Psoas muscle (tissue), 8 donors: ENCODE measurements around the gene ZNF343. TPM values are rescaled to one million over a fixed set of nuclear protein-coding genes. Genes with fewer than 3 reads are reported as not detected.

Experiments used
- ATAC-seq, 4 donors: fragments of 200-7000 bp; cut with Tn5 transposase; one replicate each; pipeline ENCODE4 v1.9.1; 2020; ENCODE audit warnings: moderate library complexity in 3 of 4, mild to moderate bottlenecking in 2 of 4
- DNase-seq, 2 donors: peaks; one replicate each; pipeline ENCODE4 v3.0.0-alpha.2; 2020
- H3K27ac ChIP-seq: fragments of 200-600 bp; one replicate; pipeline ENCODE4 v1.8.0; 2022
- H3K27me3 ChIP-seq, 3 donors: fragments of 200-600 bp in 1 of 3; one replicate each; pipeline versions ENCODE4 v1.6.1 to v1.8.0; 2013 to 2022; ENCODE audit warnings: low read length in 2 of 3, mild to moderate bottlenecking in 2 of 3, moderate library complexity in 1 of 3; ENCODE audit not compliant: insufficient read depth in 3 of 3
- H3K36me3 ChIP-seq, 2 donors: fragments of 200-600 bp in 1 of 2; one replicate each; pipeline versions ENCODE4 v1.6.1 to v1.8.0; 2013 to 2022; ENCODE audit warnings: low read depth in 1 of 2, mild to moderate bottlenecking in 1 of 2, moderate library complexity in 1 of 2; ENCODE audit not compliant: insufficient read depth in 1 of 2
- H3K4me1 ChIP-seq: fragments of 200-600 bp; one replicate; pipeline ENCODE4 v1.8.0; 2022
- H3K4me3 ChIP-seq: fragments of 200-600 bp; one replicate; pipeline ENCODE4 v1.8.0; 2022; ENCODE audit warnings: mild to moderate bottlenecking
- H3K9me3 ChIP-seq: fragments of 200-600 bp; one replicate; pipeline ENCODE4 v1.8.0; 2022
- CTCF ChIP-seq: fragments of 200-600 bp; IDR thresholded peaks from one replicate; pipeline ENCODE4 v1.8.0; 2022; ENCODE audit warnings: antibody characterized with exemption
- WGBS, 3 donors: extraction: QIAGEN DNeasy Blood & Tissue Kit; methylation state at CpG; one replicate each; pipeline versions ENCODE4 v1.1.6 to v1.1.7; 2013; 5-methylcytosine and 5-hydroxymethylcytosine counted together
- intact Hi-C, 2 donors: fragments of 100-400 bp; cut with DNase I; formaldehyde crosslinking; loops; one replicate each; pipeline versions ENCODE4 v1.11.0 to v1.14.2; 2022
- polyA plus RNA-seq, 3 donors: library from polyadenylated mRNA; stranded (reverse); fragments of 200-250 nt; gene quantifications; one replicate each; pipeline ENCODE4 v1.2.3, GENCODE V29; 2013
- total RNA-seq, 4 donors: library from RNA; stranded (reverse); fragmentation: NEBNext Ultra II Directional in 2 of 4; extraction: Animal tissue kit (Norgen Biotek cat#: 25700) in 2 of 4; gene quantifications; one replicate each; pipeline versions ENCODE4 v1.2.1 to v1.2.4, GENCODE V29; 2021 to 2023
- donor health status: healthy with polysubstance abuse.
- donor health status: DM: no; HTN: no; CAD: no; lungs with moderate emphysema.
- donor health status: Bipolar disorder and iron deficiency.
- donor health status: healthy.
- donor health status: DM: yes; HTN: yes; CAD: no.
- donor health status: DM: no; HTN: no; CAD: no.
- donor health status: DM: no; HTN: no; CAD: no.
- donor health status: DM: yes; HTN: yes; CAD: no.

The ZNF343 gene
- total and polyA plus RNA-seq, 7 donors, result 6.4 to 15.3 (median 10.0) TPM

GRCh38 chr20:2537101-2537500 lies 28.4 kb upstream of the ZNF343 start:
- WGBS, 3 donors, result 79 to 97% (median 86%) methylated on average over 5 of the region's 5 CpGs
- intact Hi-C loops, result no loop called here
- peaks cover 0 to 9% (median 4%) of the 10 kb centered on the region in 3 donors for H3K27me3 ChIP-seq

GRCh38 chr20:2536560-2536986 lies 27.9 kb upstream of the ZNF343 start, which contains the start of gene TMC2:
Gene TMC2, plus strand, starts transcription at chr20:2536573. Its CDS starts 49 bp downstream, at chr20:2536622.
- H3K27ac ChIP-seq, result no peak within 1 kb of the TSS
- 81 to 84% (median 81%) methylated on average over 13 of the region's 13 CpGs for WGBS, 3 donors
- intact Hi-C loops, result no loop called here
- no peak for TF ChIP-seq CTCF
- ATAC-seq (no peak), DNase-seq (no peak)
- no peaks in the 10 kb centered on the region for H3K4me1 ChIP-seq
- no peak within 1 kb of the TSS for H3K4me3 ChIP-seq
- H3K36me3 ChIP-seq, result no peaks in the 10 kb centered on the region
- no peaks in the 10 kb centered on the region for H3K9me3 ChIP-seq
- H3K27me3 ChIP-seq, result peaks cover 0 to 8% (median 4%) of the 10 kb centered on the region in 3 donors

More at GRCh38 chr20:2537101-2537500, 28.4 kb upstream of the ZNF343 start:
- no peaks in the 10 kb centered on the region for H3K9me3 ChIP-seq
- TF ChIP-seq CTCF, result no peak
- H3K27ac ChIP-seq, result no peak overlapping the region
- DNase-seq (no peak), ATAC-seq (no peak)
- H3K4me1 ChIP-seq, result no peaks in the 10 kb centered on the region
- no peak overlapping the region for H3K4me3 ChIP-seq
- H3K36me3 ChIP-seq, result no peaks in the 10 kb centered on the region

- no peak for TF ChIP-seq CTCF
- H3K9me3 ChIP-seq, result no peaks in the 10 kb centered on the region
- no peak overlapping the region for H3K27ac ChIP-seq
- WGBS, 3 donors, result 54 to 70% (median 67%) methylated on average over 12 of the region's 12 CpGs
- H3K4me3 ChIP-seq, result no peak overlapping the region
- H3K27me3 ChIP-seq, result peaks cover 0 to 4% (median 4%) of the 10 kb centered on the region in 3 donors
- H3K36me3 ChIP-seq, result no peaks in the 10 kb centered on the region
- ATAC-seq (no peak), DNase-seq (no peak)
- intact Hi-C loops, result no loop called here
- no peaks in the 10 kb centered on the region for H3K4me1 ChIP-seq
Measured at GRCh38 chr20:2535711-2536559, 27.2 kb upstream of the ZNF343 start.

- H3K4me3 ChIP-seq, result no peak overlapping the region
- WGBS, 3 donors, result 79 to 89% (median 87%) methylated on average over 8 of the region's 8 CpGs
- no peak overlapping the region for H3K27ac ChIP-seq
- H3K9me3 ChIP-seq, result no peaks in the 10 kb centered on the region
- H3K36me3 ChIP-seq, result no peaks in the 10 kb centered on the region
- intact Hi-C loops, result no loop called here
- DNase-seq (no peak), ATAC-seq (no peak)
- H3K27me3 ChIP-seq, result peaks cover 0 to 4% (median 4%) of the 10 kb centered on the region in 3 donors
- TF ChIP-seq CTCF, result no peak
- no peaks in the 10 kb centered on the region for H3K4me1 ChIP-seq
Measured at GRCh38 chr20:2533118-2533517, 24.4 kb upstream of the ZNF343 start.
